DMS79 treated with DMSO at 0.1 percent for 48 hours (cell line): Measurements from ENCODE around the gene KRTAP2-3.
A peak's percentile ranks its signal among the peaks of the same experiment; 100 is the strongest.

Experiments used
- DNase-seq: peaks from one replicate; lab custom pipeline; 2025; lab: John Stamatoyannopoulos, UW

The KRTAP2-3 gene

DNA sequence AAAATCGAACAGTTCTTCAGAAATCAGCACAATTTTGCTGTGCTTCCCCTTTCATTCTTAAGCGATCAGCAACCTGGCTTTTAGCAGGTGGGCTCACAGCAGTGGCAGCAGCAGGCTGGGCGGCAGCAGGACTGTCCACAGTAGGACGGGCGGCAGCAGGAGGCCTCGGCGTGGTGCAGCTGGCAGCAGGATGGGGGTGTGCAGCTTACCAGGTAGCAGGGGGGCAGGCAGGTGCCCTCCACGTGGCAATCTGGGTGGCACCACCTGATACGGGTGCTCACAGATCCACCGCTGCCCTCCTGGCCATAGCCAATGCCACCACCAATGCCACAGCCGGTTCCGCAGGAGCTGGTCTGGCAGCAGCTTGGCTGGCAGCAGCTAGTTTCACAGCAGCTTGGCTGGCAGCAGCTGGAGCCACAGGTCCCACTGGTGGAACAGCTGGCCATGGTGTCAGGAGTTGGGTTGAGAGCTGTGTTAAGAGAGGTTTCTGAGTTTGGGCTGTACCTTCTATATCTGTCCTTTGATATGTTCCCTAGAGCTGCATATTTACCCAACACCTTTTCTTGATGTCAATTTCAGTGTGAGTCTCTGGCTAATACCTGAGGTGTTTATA is 30.2 kb downstream of the KRTAP2-3 start, which contains the start of gene KRTAP1-4:
Gene KRTAP1-4, minus strand, starts transcription at position 563 of the 613 bp plus-strand sequence. Its CDS starts 117 bp downstream, at position 446.
- DNase-seq, result no peak

DNA sequence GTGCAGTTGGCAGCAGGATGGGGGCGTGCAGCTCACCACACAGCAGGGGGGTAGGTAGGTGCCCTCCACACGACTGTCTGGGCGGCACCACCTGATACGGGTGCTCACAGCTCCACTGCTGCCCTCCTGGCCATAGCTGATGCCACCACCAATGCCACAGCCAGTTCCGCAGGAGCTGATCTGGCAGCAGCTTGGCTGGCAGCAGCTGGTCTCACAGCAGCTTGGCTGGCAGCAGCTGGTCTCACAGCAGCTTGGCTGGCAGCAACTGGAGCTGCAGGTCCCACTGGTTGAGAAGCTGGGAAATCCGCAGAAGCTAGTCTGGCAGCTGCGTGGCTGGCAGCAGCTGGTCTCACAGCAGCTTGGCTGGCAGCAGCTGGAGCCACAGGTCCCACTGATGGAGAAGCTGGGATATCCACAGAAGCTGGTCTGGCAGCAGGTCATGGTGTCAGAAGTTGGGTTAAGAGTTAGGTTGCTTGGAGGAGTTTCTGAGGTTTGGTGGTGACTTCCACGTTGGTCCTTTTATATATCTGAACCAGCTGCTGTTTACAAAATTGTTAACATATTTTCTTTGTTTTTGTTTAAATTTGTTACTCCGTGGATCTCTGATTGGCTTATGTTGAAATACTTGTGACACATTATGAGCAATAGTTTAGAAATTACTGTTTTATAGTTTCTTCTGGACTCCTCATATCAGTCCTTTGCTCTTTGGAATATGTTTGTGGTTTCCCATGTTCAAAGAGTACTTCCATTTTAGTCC is 33.0 kb downstream of the KRTAP2-3 start, which contains the start of gene KRTAP1-5:
Gene KRTAP1-5, minus strand, starts transcription at position 494 of the 757 bp plus-strand sequence. Its CDS starts 53 bp downstream, at position 441.
- no peak for DNase-seq

DNA sequence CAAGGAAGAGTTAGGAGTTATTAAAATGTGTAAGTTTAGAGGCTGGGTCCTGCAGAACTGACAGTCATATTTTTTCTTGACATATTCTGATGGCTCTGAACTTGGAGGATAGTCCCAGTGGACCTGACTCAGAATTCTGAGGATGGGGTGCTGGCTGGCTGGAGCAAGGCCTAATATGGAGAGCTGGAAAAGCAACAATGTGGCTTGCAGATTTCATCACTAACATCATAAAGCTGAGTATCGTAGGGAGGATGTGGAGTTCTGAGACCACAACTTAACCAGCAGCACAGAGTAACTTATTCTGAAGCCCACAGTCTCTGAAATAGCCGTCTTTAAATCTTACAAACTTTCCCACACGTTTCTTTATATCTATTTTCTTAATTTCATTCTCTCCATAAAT is 35.2 kb downstream of the KRTAP2-3 start:
- no peak for DNase-seq

DNA sequence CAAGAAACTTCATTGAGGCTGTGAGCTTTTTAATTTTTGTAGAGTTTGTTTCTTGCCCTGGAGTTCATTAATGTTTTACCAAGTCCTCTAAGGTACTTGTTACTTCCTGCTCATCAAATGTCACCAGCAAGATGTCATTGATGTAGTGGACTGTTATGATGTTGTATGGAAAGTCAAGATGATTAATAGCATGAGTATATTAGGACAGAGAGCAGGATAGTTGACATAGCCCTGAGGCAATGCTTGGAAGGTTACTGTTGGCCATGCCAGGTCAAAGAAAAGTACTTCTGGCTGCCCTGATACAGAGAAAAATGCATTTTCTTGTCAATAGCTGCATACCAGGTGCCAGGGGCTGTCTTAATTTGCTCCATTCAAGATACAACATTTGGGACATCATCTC is 39.6 kb downstream of the KRTAP2-3 start:
- no peak for DNase-seq

DNA sequence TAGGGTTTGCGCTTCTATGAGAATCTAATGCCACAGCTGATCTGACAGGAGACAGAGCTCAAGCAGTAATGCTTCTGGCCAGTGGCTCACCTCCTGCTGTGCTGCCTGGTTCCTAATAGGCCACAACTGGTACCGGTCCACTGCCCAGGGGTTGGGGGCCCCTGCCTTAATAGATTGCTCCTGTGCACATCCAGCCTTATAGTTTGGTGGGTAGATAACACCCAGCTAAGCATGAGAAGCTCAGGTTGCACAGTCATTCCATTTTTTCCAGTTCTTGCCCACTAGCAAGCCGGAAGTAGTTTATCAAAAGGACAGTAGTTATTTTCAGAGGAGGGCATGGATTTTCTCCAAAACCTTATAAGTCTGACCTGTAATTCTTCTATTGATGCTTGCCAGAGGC is 40.5 kb downstream of the KRTAP2-3 start:
- DNase-seq, result no peak

DNA sequence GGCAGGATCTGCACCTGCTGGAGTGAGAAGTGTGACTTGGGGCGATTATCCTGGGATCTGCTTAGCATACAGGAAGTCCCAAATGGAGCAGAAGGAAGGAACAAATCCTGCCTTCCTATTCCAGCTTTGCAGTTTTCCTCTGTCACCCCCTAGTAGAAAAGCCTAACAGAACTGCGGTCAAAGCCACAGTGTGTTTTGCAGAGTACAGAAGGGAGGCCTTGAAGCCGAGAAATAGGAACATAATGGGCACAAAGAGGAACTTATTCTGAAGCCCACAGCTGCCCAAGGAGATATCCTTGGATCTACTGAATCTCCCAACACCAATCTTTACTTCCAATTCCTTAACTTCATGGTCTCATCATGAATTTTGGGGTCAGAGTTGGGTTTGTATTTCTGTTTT is 41.4 kb downstream of the KRTAP2-3 start:
- DNase-seq, result no peak

DNA sequence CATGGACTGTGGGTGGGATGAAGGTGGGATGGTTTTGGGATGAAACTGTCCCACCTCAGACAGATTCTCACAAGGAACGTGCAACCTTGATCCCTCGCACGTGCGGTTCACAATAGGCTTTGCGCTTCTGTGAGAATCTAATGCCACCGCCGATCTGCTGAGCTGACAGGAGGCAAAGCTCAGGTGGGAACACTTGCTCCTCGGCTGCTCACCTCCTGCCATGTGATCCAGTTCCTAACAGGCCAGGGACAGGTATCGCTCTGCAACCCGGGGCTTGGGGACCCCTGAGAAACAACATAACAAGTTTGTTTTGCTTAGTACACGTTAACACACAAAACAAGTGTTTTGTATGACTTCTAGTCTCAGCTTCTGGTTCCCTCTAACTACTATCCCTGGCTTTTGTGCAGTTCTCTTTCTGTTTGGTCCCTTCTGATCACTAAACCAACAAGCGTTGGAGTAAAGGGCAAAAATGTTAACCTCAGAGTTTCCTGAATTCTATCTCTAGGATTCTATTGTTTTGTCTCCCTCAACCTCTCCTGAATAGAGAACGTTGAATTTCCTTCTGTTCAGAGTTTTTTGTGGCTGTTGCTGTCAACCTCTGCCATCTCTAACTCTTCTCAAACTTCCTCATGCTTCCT is 43.2 kb downstream of the KRTAP2-3 start:
- DNase-seq, result no peak

DNA sequence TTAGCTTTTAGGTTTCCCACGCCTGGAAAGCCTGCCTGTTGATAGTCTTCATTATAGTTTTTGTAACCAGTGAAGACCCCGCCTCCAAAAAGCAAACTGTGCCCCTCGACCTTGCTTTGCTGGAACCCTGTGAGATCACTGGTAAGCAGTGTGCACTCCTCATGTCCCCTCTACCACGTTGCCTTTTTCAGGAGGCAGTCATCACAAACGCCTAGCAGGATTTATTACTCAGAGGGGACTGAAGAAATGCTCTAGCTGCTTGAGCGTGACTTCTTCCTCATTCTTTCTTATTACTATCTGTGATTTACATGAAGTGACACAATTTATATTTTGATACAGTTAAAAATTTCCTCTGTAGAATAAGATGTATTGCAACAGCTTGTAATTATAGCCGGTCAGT is 44.5 kb downstream of the KRTAP2-3 start:
- DNase-seq, result no peak

DNA sequence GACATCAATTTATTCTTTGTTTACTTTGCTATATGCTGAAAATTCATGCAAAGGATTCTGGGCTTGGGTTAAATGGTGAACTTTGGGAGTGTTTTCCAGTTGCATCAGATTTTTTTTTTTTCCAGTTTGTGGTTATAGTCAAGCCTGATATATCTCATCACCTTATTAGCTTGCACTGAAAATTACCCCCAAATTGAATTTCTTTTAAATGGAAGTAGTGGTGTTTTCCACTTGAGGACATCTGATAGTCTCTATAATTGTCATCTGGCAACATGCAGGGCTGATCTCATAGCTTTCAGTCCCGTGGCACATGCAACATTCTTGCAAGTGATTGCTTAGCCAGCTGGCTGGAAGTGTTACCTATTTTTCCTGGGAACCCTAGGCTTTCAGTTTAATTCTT is 46.3 kb downstream of the KRTAP2-3 start:
- no peak for DNase-seq

DNA sequence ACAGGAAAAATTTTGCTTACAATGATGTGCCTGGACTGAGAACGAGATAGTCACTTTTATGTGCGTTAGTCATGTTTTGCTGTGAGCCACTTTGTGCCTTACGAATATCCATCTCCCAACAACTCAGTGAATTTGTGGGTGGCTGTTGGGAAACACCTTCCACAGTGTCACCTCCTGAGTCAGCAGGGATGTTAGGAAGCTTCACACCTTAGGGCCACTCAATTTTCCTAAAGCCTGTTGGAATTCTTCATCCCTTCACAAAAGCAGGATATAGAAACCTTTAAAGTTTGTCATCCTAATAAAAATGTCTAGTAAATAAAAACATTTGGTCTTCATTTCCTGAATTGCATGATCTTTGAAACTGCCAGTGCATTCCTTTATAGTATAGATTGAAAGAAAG is 46.7 kb downstream of the KRTAP2-3 start:
- no peak for DNase-seq

DNA sequence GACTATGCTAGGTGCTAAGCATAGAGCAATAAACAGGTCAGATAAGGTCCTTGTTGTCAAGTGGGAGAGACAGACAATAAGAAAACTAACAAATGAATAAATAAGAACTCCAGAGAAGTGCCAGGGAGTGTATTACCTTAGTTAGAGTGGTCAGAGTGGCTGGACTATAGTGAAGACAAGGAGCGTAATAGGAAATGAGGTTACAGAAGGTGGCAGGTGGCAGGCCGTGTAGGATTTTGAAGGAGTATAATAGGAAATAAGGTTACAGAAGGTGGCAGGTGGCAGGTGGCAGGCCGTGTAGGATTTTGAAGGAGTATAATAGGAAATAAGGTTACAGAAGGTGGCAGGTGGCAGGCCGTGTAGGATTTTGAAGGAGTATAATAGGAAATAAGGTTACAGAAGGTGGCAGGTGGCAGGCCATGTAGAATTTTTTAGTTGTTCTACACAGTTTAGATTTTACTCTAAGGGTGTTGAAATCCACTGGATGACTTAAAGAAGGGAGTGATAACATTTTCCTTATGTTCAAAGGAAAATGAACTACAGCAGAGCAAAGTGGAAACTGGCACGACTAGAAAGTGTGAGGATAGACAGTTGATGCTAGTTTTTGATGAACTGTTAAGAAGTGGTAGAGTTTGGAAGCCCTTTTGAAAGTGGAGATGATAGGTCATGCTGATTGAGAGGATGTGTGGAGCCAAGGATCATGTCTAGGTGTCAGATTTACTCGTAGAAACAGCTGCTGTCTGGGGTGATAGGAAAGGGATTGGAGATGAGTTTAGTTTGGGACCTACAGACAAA is 47.4 kb downstream of the KRTAP2-3 start:
- DNase-seq, result no peak

DNA sequence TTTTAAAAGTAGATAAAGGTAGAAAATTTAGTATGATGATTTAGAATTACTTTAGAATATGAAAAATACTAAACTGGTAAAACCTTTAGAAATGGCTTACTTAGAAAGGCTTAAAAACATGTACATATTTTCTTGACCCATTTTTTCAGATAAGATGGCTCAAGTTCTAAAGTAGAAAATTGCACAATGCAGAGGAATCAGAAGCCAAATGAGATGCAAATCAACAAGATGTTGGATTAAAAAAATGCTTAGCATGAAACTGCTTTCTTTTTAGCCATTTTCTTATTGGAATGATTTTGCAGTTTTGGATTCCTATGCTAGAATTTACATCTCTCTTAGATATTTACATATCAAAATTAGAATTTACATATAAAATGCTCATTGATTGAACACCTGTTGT is 49.5 kb downstream of the KRTAP2-3 start:
- DNase-seq, result no peak

DNA sequence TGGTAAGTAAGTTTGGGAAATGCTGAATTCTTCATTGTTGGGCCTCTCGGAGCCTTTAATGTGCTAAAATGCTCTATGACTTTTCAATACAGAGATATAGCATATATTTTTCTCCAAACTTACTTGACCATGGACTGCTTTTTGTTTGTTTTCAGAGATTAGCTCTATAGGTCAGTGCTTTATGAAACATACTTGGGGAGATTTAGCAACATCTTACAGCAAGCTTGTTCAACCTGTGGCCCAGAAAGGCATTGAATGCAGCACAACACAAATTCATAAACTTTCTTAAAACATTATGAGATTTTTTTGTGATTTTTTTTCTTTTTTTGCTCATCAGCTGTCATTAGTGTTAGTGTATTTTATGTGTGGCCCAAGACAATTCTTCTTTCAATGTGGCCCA is 50.0 kb downstream of the KRTAP2-3 start:
- DNase-seq, result no peak

DNA sequence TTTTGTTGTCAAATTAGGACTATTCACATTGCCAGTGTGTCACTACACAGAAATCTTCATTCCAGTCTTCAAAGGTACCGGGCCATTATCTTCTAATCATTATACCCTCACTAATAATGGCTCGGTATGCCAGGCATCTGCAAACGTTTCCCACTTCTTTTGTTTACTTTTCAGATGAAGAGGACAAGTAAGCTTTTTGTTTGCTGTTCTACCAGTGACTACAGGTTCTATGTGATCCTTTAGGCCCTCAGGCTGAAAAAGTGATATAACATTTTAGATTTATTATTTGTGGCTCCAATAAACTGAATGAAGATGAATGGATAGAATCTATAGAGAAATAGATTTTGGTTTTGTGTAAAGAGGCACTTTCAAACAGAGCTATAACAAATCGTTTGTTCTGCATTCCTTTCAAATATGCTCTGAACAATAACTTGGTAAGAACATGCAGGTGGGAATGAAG is 50.6 kb downstream of the KRTAP2-3 start:
- DNase-seq, result peak; percentile 30
